ENCODE measurements around the gene DDX10. TPM values are rescaled to one million over a fixed set of nuclear protein-coding genes. Genes with fewer than 3 reads are reported as not detected.

The DDX10 gene
- total RNA-seq, 1 donor from 2014 or later: 34.7 TPM

GRCh38 chr11:108743851-108744250 is 79.0 kb downstream of the DDX10 start:
- Mint-ChIP-seq H3K4me3 (no peak overlapping the region), H3K4me1 (ENCODE audit: unreplicated experiment) (peaks cover 4% of the 10 kb centered on the region), H3K36me3 (peaks cover 27% of the 10 kb centered on the region), H3K9me3 (peaks cover 14% of the 10 kb centered on the region), H3K27me3 (no peaks in the 10 kb centered on the region), H3K27ac (no peak overlapping the region)
- no peak for TF ChIP-seq CTCF (conservative IDR thresholded peaks at IDR 0.05)
- DNase-seq (ENCODE audit: extremely low spot score, unreplicated experiment): no peak

- H3K4me3 Mint-ChIP-seq: no peak overlapping the region
- H3K27me3 Mint-ChIP-seq: no peaks in the 10 kb centered on the region
- TF ChIP-seq CTCF (conservative IDR thresholded peaks at IDR 0.05): no peak
- no peak overlapping the region for H3K27ac Mint-ChIP-seq
- H3K36me3 Mint-ChIP-seq: no peaks in the 10 kb centered on the region
- no peak for DNase-seq (ENCODE audit: extremely low spot score, unreplicated experiment)
- peaks cover 4% of the 10 kb centered on the region for H3K4me1 Mint-ChIP-seq (ENCODE audit: unreplicated experiment)
- H3K9me3 Mint-ChIP-seq: no peaks in the 10 kb centered on the region
Measured at GRCh38 chr11:108748968-108749367, 84.1 kb downstream of the DDX10 start.

- no peak for DNase-seq (ENCODE audit: extremely low spot score, unreplicated experiment)
- peaks cover 23% of the 10 kb centered on the region for H3K4me1 Mint-ChIP-seq (ENCODE audit: unreplicated experiment)
- H3K27me3 Mint-ChIP-seq: no peaks in the 10 kb centered on the region
- no peak overlapping the region for H3K4me3 Mint-ChIP-seq
- H3K36me3 Mint-ChIP-seq: no peaks in the 10 kb centered on the region
- TF ChIP-seq CTCF (conservative IDR thresholded peaks at IDR 0.05): no peak
- H3K9me3 Mint-ChIP-seq: no peaks in the 10 kb centered on the region
- H3K27ac Mint-ChIP-seq: no peak overlapping the region
Measured at GRCh38 chr11:108751444-108751843, 86.6 kb downstream of the DDX10 start.

- DNase-seq (ENCODE audit: extremely low spot score, unreplicated experiment): no peak
- H3K9me3 Mint-ChIP-seq: no peaks in the 10 kb centered on the region
- TF ChIP-seq CTCF (conservative IDR thresholded peaks at IDR 0.05): no peak
- no peak overlapping the region for H3K4me3 Mint-ChIP-seq
- H3K4me1 Mint-ChIP-seq (ENCODE audit: unreplicated experiment): peaks cover 31% of the 10 kb centered on the region
- no peak overlapping the region for H3K27ac Mint-ChIP-seq
- H3K36me3 Mint-ChIP-seq: no peaks in the 10 kb centered on the region
- H3K27me3 Mint-ChIP-seq: no peaks in the 10 kb centered on the region
Measured at GRCh38 chr11:108752297-108752751, 87.5 kb downstream of the DDX10 start.

GRCh38 chr11:108754901-108755625 is 90.2 kb downstream of the DDX10 start:
- no peak for DNase-seq (ENCODE audit: extremely low spot score, unreplicated experiment)
- Mint-ChIP-seq H3K27me3 (no peaks in the 10 kb centered on the region), H3K9me3 (no peaks in the 10 kb centered on the region), H3K4me3 (no peak overlapping the region), H3K36me3 (no peaks in the 10 kb centered on the region), H3K27ac (no peak overlapping the region), H3K4me1 (ENCODE audit: unreplicated experiment) (peaks cover 33% of the 10 kb centered on the region)
- TF ChIP-seq CTCF (conservative IDR thresholded peaks at IDR 0.05): no peak

Data from type B pancreatic cell (in vitro differentiated cells).